Mesenchymal stem cell (in vitro differentiated cells and primary cell): ENCODE results near the gene ZNF460.

Source experiments
- DNase-seq: peaks from one replicate; pipeline ENCODE4 v3.0.0-alpha.2; 2013
- H2AFZ ChIP-seq: one replicate; pipeline ENCODE4 v1.6.1; 2013; ENCODE audit warnings: low read depth, mild to moderate bottlenecking, control low read depth, inconsistent platforms, low read length, moderate library complexity
- H2AK5ac ChIP-seq: 2 replicates; pipeline ENCODE4 v1.6.1; 2013; ENCODE audit warnings: low read length, moderate library complexity, mild to moderate bottlenecking, inconsistent platforms; ENCODE audit not compliant: severe bottlenecking
- H2BK120ac ChIP-seq: one replicate; pipeline ENCODE4 v1.6.1; 2013; ENCODE audit warnings: low read depth, mild to moderate bottlenecking, inconsistent platforms, low read length, moderate library complexity
- H2BK12ac ChIP-seq, 2 experiments: one replicate each; pipeline ENCODE4 v1.6.1; 2013; ENCODE audit warnings: inconsistent platforms in 2 of 2, low read length in 2 of 2, mild to moderate bottlenecking in 2 of 2, moderate library complexity in 2 of 2, control low read depth in 1 of 2
- H2BK15ac ChIP-seq: one replicate; pipeline ENCODE4 v1.6.1; 2013; ENCODE audit warnings: mild to moderate bottlenecking, low read depth, inconsistent platforms; ENCODE audit not compliant: poor library complexity, severe bottlenecking
- H2BK5ac ChIP-seq: 2 replicates; pipeline ENCODE4 v1.6.1; 2013; ENCODE audit warnings: low read depth, mild to moderate bottlenecking, low read length, control low read depth, inconsistent platforms; ENCODE audit not compliant: poor library complexity, severe bottlenecking
- H3K14ac ChIP-seq, 2 experiments: one replicate each; pipeline ENCODE4 v1.6.1; 2013; ENCODE audit warnings: inconsistent platforms in 2 of 2, low read length in 2 of 2, control low read depth in 1 of 2, mild to moderate bottlenecking in 1 of 2, moderate library complexity in 1 of 2
- H3K18ac ChIP-seq, 2 experiments: one replicate each; pipeline ENCODE4 v1.6.1; 2013; ENCODE audit warnings: inconsistent platforms in 2 of 2, low read length in 2 of 2, control low read depth in 1 of 2, low read depth in 1 of 2, mild to moderate bottlenecking in 1 of 2
- H3K23ac ChIP-seq, 2 experiments: one replicate each; pipeline ENCODE4 v1.6.1; 2013; ENCODE audit warnings: inconsistent platforms in 2 of 2, low read length in 2 of 2, mild to moderate bottlenecking in 2 of 2, moderate library complexity in 2 of 2, control low read depth in 1 of 2
- H3K27ac ChIP-seq: 2 replicates; pipeline ENCODE4 v1.5.1; 2013; ENCODE audit warnings: mild to moderate bottlenecking, moderate library complexity, low read length, control low read depth, inconsistent platforms; ENCODE audit not compliant: poor library complexity, severe bottlenecking
- H3K27me3 ChIP-seq, 2 experiments: 2 replicates each; pipeline versions ENCODE4 v1.6.1 to v1.7.0; 2013; ENCODE audit warnings: low read length in 2 of 2, mild to moderate bottlenecking in 2 of 2, moderate library complexity in 2 of 2, control low read depth in 1 of 2, inconsistent platforms in 1 of 2; ENCODE audit not compliant: control insufficient read depth in 1 of 2, insufficient read depth in 1 of 2
- H3K36me3 ChIP-seq, 2 experiments: 2 replicates each; pipeline versions ENCODE4 v1.6.1 to v1.7.0; 2013; ENCODE audit warnings: low read length in 2 of 2, control low read depth in 1 of 2, inconsistent platforms in 1 of 2, low read depth in 1 of 2, mild to moderate bottlenecking in 1 of 2; ENCODE audit not compliant: insufficient read depth in 2 of 2, control insufficient read depth in 1 of 2
- H3K4ac ChIP-seq, 2 experiments: one replicate each; pipeline ENCODE4 v1.6.1; 2013; ENCODE audit warnings: inconsistent platforms in 2 of 2, low read length in 2 of 2, mild to moderate bottlenecking in 2 of 2, moderate library complexity in 2 of 2, control low read depth in 1 of 2, low read depth in 1 of 2
- H3K4me1 ChIP-seq: 2 replicates; pipeline ENCODE4 v1.6.1; 2013; ENCODE audit warnings: low read depth, low read length, control low read depth; ENCODE audit not compliant: control insufficient read depth, insufficient read depth
- H3K4me2 ChIP-seq: 2 replicates; pipeline ENCODE4 v1.6.1; 2013; ENCODE audit warnings: low read length, mild to moderate bottlenecking, inconsistent platforms; ENCODE audit not compliant: poor library complexity, severe bottlenecking
- H3K4me3 ChIP-seq, 2 experiments: 2 replicates each; pipeline versions ENCODE4 v1.5.1 to v1.7.0; 2013; ENCODE audit warnings: low read length in 2 of 2, mild to moderate bottlenecking in 2 of 2, control low read depth in 1 of 2, low read depth in 1 of 2; ENCODE audit not compliant: insufficient read depth in 1 of 2
- H3K79me1 ChIP-seq: replicated peaks from 2 replicates; pipeline ENCODE4 v1.6.1; 2013; ENCODE audit warnings: mild to moderate bottlenecking, control low read depth, low read length, inconsistent platforms; ENCODE audit not compliant: poor library complexity, severe bottlenecking
- H3K9ac ChIP-seq: 2 replicates; pipeline ENCODE4 v1.7.0; 2013; ENCODE audit warnings: mild to moderate bottlenecking, low read length, moderate library complexity
- H3K9me3 ChIP-seq: 2 replicates; pipeline ENCODE4 v1.7.0; 2013; ENCODE audit warnings: mild to moderate bottlenecking, low read length; ENCODE audit not compliant: control insufficient read depth
- H4K8ac ChIP-seq: one replicate; pipeline ENCODE4 v1.6.1; 2013; ENCODE audit warnings: inconsistent platforms, mild to moderate bottlenecking, low read length, moderate library complexity
- H4K91ac ChIP-seq: one replicate; pipeline ENCODE4 v1.6.1; 2013; ENCODE audit warnings: mild to moderate bottlenecking, low read length, inconsistent platforms
- WGBS: methylation state at CpG from one replicate; pipeline ENCODE4 v1.1.7; 2013; ENCODE audit warnings: mixed read lengths; 5-methylcytosine and 5-hydroxymethylcytosine counted together

ZNF460 gene

DNA sequence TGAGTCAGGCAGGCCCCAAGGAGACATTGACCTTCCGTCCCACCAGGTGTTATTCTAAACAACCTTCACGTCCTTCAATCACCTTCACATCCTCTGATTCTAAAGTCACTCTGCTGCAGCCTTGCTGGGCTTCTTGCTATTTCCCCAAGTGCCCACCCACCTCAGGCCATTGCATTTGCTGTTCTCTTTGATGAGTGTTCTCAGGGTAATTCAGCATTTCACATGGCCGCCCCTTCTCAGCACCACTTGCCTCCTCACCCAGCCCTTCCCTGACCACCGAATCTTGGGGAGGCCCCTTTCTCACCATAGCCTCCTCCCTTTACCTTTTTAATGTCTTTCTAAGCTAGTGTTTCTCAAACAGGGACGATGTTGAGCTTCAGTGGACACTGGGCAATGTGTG lies 35.2 kb upstream of the ZNF460 start:
- Histone ChIP-seq H3K9ac (no peak overlapping the region), H4K91ac (no peak overlapping the region), H2BK12ac (no peak overlapping the region), H2AK5ac (no peak overlapping the region), H3K18ac (no peak overlapping the region), H3K4me3 (no peak overlapping the region), H2BK5ac (no peak overlapping the region), H3K27me3 (no peaks in the 10 kb centered on the region), H3K27ac (no peak overlapping the region), H4K8ac (no peak overlapping the region), H3K4me1 (peaks cover 7% of the 10 kb centered on the region), H3K14ac (no peak overlapping the region), H3K4ac (no peak overlapping the region), H2AFZ (no peak overlapping the region), H3K79me1 (peaks cover 51% of the 10 kb centered on the region), H2BK120ac (no peak overlapping the region), H2BK15ac (no peak overlapping the region), H3K23ac (no peak overlapping the region), H3K36me3 (peaks cover 50 to 63% of the 10 kb centered on the region in 2 experiments), H3K9me3 (no peaks in the 10 kb centered on the region), H3K4me2 (no peak overlapping the region)
- DNase-seq, result no peak
- WGBS, result 100% methylated on average over 5 of the region's 5 CpGs

DNA sequence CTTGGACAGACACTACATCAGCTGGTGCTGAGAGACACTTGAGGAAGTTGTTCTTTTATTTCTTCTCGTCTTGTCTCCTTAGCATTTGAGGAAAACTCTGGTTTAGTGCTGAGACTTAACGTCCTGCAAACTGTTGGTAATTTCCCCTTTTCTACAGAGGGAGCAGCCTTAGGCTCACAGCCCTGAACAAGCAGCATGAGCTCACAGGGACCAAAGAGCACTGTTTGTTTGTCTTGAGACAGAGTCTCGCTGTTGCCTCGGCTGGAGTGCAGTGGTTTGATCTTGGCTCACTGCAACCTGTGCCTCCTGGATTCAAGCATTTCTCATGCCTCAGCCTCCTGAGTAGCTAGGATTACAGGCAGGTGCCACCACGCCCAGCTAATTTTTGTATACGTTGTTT lies 34.3 kb upstream of the ZNF460 start:
- Histone ChIP-seq H4K8ac (no peak overlapping the region), H3K36me3 (peaks cover 56 to 72% of the 10 kb centered on the region in 2 experiments), H3K4me2 (no peak overlapping the region), H3K4me3 (no peak overlapping the region), H2AFZ (no peak overlapping the region), H4K91ac (no peak overlapping the region), H3K14ac (no peak overlapping the region), H2BK15ac (no peak overlapping the region), H3K27ac (no peak overlapping the region), H3K23ac (no peak overlapping the region), H3K79me1 (peaks cover 55% of the 10 kb centered on the region), H2AK5ac (no peak overlapping the region), H3K18ac (no peak overlapping the region), H2BK120ac (no peak overlapping the region), H3K9me3 (no peaks in the 10 kb centered on the region), H3K9ac (no peak overlapping the region), H3K27me3 (no peaks in the 10 kb centered on the region), H3K4ac (no peak overlapping the region), H2BK5ac (no peak overlapping the region), H3K4me1 (peaks cover 5% of the 10 kb centered on the region), H2BK12ac (no peak overlapping the region)
- DNase-seq, result no peak
- WGBS, result 97% methylated on average over 6 of the region's 6 CpGs

DNA sequence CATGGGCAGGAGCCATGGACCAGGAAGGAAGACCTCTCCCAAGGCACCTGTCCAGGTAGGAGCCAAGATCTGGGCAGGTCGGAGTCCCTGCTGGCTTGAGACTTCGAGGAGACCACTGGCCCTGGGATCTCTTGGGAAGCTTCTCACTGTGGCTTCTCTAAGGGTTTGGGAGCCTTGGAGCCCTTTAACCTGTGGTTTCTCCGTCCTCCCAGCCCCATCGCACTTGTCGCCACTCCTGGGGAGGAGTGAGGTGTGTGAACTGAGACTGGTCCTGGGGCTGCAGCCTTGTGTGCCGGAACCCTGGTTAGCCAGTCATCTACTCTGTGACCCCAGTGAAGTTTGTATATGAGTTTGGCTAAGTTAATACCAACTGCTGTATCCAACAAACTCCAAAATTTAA lies 31.6 kb upstream of the ZNF460 start:
- no peak for DNase-seq
- no peak overlapping the region for H3K9ac ChIP-seq
- no peak overlapping the region for H4K8ac ChIP-seq
- no peak overlapping the region for H3K14ac ChIP-seq
- no peak overlapping the region for H3K4me2 ChIP-seq
- H3K18ac ChIP-seq, result no peak overlapping the region
- peaks cover 7% of the 10 kb centered on the region for H3K9me3 ChIP-seq
- H2AK5ac ChIP-seq, result no peak overlapping the region
- H2BK5ac ChIP-seq, result no peak overlapping the region
- H3K36me3 ChIP-seq, result peaks cover 66 to 93% of the 10 kb centered on the region in 2 experiments
- H4K91ac ChIP-seq, result no peak overlapping the region
- H3K27ac ChIP-seq, result no peak overlapping the region
- H3K23ac ChIP-seq, result no peak overlapping the region
- H3K79me1 ChIP-seq, result peaks cover 53% of the 10 kb centered on the region
- no peak overlapping the region for H2BK12ac ChIP-seq
- H3K4me1 ChIP-seq, result no peaks in the 10 kb centered on the region
- H2AFZ ChIP-seq, result no peak overlapping the region
- H2BK15ac ChIP-seq, result no peak overlapping the region
- H2BK120ac ChIP-seq, result no peak overlapping the region
- no peak overlapping the region for H3K4ac ChIP-seq
- H3K27me3 ChIP-seq, result no peaks in the 10 kb centered on the region
- 100% methylated on average over 5 of the region's 6 CpGs for WGBS
- no peak overlapping the region for H3K4me3 ChIP-seq

DNA sequence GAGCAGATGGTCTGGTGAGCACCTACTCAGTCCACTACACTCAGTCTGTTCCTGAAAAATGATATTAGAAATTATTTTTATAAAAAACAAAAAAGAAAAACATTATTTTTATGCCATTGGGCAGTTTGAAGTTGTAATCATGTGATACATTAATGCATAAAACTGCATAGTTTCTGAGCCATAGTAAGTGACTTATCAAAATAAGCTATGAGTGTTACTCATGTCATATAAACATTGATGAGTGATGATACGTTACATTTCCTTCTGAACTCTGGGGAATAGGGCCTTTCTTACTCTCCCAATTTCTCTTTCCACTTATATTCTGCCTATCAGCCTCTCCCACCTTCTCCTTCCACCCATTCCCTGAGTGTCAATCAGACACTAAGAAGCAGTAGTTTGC lies 31.0 kb upstream of the ZNF460 start:
- WGBS, result no CpG with 5 or more reads among the region's 1 CpG

More for the DNA sequence above, 31.0 kb upstream of the ZNF460 start:
- Histone ChIP-seq H2AK5ac (no peak overlapping the region), H3K9ac (no peak overlapping the region), H2BK120ac (no peak overlapping the region), H3K9me3 (peaks cover 12% of the 10 kb centered on the region), H3K4me2 (no peak overlapping the region), H3K4me1 (no peaks in the 10 kb centered on the region), H3K27ac (no peak overlapping the region), H4K8ac (no peak overlapping the region), H3K36me3 (peaks cover 66 to 95% of the 10 kb centered on the region in 2 experiments), H3K79me1 (peaks cover 55% of the 10 kb centered on the region), H3K14ac (no peak overlapping the region), H3K27me3 (no peaks in the 10 kb centered on the region), H2BK5ac (no peak overlapping the region), H3K18ac (no peak overlapping the region), H4K91ac (no peak overlapping the region), H3K4ac (no peak overlapping the region), H2AFZ (no peak overlapping the region), H3K4me3 (no peak overlapping the region), H3K23ac (no peak overlapping the region), H2BK12ac (no peak overlapping the region), H2BK15ac (no peak overlapping the region)
- DNase-seq, result no peak
